Ureter (tissue), 1 donor: ENCODE results near the gene ANKRD39. TPM values are rescaled to one million over a fixed set of nuclear protein-coding genes. Genes with fewer than 3 reads are reported as not detected.
"Not testable (repeated sequence)": the region's sequence is repeated elsewhere in the genome, so short reads cannot be mapped to it uniquely, and the experiment has no call there.

Source experiments
- DNase-seq: peaks from one replicate; pipeline ENCODE4 v3.0.0-alpha.2; 2020; ENCODE audit warnings: low spot score
- total RNA-seq: library from RNA; stranded (reverse); gene quantifications from one replicate; pipeline ENCODE4 v1.2.4, GENCODE V29; 2023
- donor health status: DM: yes; HTN: yes; CAD: no.

The ANKRD39 gene
- total RNA-seq, 1 donor from 2014 or later = 13.0 TPM

DNA sequence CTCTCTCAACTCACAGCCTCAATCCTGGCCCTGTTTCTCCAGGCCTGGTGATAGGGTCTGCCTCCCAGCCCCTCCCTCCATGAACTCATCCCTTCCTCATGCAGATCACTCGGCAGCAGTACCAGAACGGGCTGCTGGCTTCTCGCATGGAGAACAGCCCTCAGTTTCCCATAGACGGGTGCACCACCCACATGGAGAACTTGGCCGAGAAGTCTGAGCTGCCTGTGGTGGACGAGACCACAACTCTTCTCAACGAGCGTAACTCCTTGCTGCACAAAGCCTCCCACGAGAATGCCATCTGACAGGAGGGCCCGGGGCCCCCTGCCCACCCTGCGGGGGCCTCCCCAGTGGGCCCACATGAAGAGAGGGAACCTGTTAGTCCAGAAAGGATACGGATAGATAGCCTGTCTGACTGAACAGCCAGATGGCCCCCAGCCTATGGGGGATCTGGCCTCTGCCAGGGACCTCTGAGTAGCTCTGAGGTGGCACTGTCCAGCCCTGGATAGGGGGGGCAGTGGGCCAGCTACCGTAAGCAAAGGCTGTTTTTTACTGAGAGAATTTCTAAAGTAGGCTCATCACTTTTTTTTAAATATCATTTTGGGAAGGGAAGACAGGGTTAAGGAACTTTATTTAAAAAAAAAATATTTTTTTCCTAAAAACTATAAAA lies 48.5 kb downstream of the ANKRD39 start:
- DNase-seq = no peak

DNA sequence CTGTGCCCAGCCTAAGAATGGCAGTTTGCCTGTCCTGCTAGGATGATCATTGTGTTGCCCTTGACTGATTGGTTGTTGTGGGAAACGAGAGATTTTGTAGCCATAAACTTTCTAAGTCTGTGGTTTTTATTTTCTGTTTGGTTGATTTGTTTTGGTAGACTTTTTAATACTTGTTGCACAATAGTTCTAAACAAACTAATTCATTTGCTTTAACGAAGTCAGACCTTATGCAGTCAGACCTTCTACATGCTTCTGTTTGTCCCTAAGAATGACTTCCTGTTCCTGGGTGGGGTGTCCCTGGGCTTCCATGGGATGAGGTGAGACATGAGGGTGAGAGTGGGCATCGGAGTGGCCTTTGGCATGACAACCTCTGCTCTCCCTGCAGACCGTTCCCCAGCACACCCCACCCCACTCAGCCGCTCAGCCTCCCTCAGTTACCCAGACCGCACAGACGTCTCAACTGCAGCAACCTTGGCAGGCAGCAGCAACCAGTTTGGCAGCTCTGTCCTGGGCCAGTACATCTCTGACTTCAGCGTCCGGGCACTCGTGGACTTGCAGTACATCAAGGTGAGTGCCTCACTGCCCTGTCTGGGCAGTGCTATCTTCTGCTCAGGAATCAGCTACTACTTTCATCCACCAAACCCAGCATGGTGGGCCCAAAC lies 49.5 kb downstream of the ANKRD39 start:
- no peak for DNase-seq

DNA sequence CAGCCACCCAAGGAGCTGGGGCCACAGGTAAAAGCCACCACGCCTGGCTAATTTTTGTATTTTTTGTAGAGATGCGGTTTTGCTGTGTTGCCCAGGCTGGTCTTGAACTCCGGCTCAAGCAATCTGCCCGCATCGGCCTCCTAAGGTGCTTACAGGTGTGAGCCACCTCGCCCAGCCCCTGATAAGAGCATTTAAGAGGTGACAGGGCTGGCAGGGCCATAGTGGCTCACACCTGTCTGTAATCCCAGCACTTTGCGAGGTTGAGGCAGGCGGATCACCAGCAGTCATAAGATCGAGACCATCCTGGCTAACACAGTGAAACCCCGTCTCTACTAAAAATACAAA lies 50.7 kb downstream of the ANKRD39 start:
- DNase-seq = no peak

DNA sequence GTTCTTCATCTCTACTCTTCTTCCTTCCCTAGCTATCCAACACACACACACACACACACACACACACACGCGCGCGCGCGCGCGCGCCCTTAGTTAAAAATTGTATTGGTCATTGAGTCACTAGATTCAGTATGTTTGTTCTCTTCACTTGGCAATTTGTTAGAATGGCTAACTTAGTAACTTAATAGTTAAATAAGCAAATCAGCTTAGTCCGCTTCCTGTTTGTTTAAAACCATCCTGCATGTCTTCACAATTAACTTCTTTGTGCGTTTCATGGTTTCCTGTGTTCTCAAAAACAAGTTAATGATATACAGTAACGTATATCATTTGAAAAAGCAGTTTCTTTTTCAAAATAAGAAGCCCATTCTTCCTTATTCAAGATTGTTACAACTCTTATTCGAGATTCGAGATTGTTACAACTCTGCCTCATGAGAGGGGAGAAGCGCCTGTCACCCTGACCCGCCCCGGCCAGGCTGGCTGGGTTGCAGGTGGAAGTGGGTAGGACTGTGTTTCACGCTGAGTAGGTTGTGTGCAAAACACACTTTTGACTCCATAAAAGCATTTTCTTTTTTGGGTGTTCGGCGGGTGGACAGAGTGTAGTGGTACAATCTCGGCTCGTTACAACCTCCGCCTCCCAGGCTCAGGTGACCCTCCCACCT lies 51.2 kb downstream of the ANKRD39 start:
- DNase-seq = no peak

DNA sequence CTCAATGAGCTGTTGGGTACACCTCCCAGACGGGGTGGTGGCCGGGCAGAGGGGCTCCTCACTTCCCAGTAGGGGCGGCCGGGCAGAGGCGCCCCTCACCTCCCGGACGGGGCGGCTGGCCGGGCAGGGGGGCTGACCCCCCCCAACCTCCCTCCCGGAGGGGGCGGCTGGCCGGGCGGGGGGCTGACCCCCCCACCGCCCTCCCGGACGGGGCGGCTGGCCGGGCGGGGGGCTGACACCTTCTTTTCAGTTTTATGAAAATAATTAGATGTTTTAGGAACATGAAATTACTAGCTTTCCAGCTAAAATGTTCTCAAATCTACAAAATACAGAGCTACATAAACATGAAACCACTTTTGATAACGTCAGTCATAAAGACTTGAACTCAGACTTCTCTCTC lies 51.9 kb downstream of the ANKRD39 start:
- not testable (repeated sequence) for DNase-seq

DNA sequence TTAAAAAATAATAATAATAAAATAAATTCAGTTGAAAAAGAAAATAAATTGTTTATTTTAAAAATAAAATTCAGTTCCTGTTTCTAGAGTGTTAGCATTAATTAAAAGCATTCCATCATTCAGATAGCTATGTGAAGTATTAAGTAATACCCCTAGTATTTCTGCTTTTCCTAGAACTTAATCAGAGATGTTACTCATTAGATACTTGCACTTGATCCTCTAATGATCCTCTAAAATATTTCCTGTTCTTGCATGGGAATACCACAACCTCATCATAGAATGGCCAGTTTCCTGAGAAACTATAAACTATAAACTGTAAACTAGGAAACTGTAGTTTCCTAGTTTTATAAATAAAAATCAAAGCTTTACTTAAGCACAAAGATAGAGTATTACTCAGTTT lies 52.8 kb downstream of the ANKRD39 start:
- no peak for DNase-seq

DNA sequence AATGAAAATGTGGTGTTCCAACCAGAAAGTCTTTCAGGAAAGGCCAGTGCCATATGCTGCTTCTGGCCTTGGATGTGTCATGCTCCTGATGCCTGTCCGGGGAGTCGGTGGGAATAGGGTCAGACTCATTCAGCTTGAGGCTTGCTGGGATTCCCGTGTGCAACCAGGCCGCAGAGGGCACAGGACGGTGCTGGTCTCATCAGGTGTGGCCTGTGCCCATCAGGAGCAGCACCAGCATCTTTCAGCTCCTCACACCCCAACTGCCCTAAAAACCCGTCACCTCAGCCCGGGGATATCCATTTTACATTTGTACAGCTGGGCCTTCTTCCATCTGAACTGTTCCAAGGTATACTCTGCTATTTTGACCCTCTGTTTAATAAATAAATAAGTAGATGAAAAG lies 55.1 kb downstream of the ANKRD39 start:
- no peak for DNase-seq

DNA sequence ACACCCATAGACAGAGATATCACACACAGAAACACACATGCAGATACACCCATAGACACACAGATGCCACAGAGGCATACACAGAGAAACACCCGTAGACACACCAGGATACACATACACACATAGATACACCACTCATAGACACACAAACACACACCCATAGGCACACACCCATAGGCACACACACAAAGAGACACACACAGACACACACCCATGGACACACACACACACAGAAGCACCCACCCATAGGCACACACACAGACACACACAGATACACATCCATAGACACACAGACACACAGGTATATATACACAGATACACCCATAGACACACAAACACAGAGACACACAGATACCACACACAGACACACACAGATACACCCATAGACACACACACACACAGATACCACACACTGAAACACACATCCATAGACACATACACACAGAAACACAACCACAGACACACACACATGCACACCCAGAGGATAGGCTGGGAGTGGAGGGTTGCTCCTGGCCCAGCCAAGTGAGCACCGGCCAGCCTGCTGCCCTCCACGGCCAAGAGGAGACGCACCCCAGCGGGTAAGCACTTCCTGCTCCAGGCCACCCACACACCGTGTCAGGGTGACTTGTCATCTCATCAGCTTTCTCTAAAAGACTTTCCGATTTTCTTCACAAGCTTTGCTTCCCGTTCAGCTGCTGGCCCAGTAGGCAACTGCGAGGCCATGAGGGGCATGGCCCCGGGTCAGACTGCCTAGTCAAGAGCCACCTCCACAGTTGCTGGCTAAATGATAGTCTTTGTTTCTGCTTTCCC lies 55.8 kb downstream of the ANKRD39 start:
- no peak for DNase-seq

DNA sequence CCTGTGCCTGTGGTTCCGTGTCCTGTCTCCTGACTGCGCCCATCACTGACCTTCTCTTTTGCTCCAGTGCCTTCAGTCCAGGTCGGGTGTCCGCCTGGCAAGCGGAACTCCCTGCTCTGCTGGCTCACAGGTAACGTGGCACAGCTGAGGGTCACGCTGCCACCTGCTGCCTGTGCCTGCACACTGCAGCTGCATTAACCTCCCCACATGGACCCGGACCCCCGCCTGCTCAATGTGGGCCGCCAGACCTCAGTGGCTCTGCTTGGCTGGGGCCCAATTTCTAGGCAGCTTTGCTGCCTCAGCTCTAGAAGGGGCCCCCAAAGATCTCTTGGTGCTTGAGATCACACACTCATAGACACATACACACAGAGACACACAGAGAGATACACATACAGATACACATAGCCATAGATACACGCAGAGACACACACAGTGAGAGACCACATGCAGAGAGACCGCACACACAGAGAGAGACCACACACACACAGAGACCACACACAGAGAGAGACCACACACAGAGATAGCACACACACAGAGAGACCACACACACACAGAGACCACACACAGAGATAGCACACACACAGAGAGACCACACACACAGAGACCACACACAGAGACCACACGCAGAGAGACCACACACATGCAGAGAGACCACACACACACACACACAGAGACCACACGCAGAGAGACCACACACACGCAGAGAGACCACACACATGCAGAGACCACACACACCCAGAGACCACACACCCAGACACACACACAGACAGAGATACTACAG lies 56.6 kb downstream of the ANKRD39 start:
- DNase-seq = peak; percentile 74

DNA sequence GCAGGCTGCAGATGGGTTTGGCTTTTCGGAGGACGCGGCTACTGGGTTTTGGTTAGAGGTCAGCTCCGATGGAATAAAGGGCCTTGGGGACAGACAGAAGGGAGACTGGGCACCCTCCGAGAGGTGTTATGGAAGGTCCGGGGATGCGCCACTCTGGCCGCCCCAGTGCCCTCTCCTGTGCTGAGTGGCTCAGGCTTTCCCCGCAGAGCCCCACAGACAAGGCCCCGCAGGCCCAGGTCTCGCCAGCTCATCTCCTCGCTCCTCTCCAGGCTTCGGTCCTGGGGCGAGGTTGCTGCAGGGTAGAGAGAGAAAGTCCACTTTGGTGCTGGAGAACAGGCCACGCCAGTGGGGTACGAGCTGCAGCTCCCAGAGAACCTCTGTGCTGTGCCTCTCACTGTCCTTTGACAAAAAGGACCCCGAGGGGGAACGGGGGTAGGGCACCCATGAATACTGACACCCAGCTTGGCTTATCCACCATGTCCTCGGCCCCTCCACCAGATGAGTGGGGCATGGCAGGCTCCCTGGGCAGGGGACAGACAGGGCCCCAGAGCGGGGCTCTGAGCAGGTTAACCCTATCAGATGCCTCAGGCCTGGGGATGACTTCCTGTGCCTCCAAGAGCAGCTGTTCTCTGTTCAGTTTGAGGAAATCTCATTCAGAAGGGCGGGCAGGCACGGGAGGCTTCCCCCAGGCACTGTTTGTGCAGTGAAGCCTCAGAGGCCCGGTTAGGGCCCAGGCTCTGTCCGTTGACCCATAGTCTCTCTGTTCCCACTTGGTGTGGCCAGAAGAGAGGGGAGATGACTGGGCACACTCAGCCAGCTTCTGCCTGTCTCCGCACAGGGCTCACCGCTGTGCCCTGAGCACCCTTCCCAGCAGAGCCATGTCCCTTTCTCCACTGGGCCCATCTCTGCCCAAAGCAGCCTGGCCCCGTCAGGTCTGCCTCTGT lies 57.5 kb downstream of the ANKRD39 start:
- no peak for DNase-seq

DNA sequence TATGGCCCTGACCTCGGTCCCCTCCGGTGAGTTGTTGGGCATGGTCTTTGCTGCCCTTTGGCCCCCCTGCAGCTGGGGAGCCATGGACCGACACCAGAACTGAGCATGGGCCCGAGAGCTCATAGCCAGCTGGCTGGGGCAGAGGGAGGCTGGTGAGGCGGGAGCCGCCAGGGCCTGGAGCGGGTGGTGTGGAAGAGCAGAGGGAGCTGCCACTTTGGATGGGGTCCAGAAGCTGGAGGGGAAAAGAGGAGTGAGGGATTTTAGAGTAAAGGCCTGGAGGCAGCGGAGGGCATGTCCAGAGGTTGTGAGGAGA lies 58.2 kb downstream of the ANKRD39 start:
- no peak for DNase-seq

DNA sequence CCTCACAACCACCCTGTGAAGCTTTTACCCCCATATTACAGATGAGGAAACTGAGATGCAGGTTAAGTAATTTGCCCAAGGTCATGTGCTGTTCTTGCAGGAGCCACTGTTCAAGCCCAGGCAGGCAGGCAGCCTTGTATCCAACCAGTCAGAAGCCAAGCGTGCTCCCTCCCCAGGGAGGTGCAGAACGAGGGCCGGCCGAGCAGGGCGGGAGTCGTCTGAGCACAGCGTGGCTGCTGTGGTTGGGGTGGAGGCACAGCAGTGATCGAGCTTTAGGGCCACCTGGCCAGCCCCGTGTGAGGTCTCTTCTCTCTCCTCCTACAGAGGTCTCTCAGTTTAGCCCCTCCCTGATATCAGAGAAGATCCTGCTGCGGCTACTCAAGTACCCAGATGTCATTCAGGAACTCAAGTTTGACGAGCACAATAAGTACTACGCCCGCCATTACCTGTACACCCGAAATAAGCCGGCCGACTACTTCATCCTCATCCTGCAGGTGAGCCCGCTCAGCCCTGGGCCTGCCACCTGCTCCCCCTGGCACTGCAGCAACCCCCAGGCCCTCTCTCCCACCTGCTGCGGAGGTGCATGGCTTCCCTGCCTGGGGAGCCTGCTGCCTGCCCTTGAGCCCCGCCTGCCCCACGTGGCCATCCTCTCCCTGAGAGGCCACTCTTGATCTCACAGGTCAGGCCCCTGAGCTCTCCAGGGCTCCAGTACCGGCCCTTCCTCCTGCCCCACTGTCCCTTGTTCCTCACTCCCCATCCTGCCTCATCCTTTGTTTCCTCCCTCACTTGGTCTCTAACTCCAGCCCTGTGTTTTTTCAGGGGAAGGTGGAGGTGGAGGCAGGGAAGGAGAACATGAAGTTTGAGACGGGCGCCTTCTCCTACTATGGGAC lies 58.8 kb downstream of the ANKRD39 start:
- no peak for DNase-seq

Other genes starting within 250 kb of the ANKRD39 start
- gene KANSL3, start 219.7 kb downstream of the ANKRD39 start, total RNA-seq = 57.2 TPM
- 1.1 TPM for gene FER1L5, start 215.3 kb downstream of the ANKRD39 start, total RNA-seq
- 19.1 TPM for gene LMAN2L, start 118.0 kb downstream of the ANKRD39 start, total RNA-seq
- 16.0 TPM for gene CNNM4, start 97.1 kb downstream of the ANKRD39 start, total RNA-seq
- 18.9 TPM for gene CNNM3, start 41.7 kb downstream of the ANKRD39 start, total RNA-seq
- gene ANKRD23, start 14.0 kb downstream of the ANKRD39 start, total RNA-seq = 10.2 TPM
- 58.0 TPM for gene SEMA4C, start 12.1 kb upstream of the ANKRD39 start, total RNA-seq
- 1.0 TPM for gene FAM178B, start 128.6 kb upstream of the ANKRD39 start, total RNA-seq
- 18.6 TPM for gene FAHD2B, start 236.9 kb upstream of the ANKRD39 start, total RNA-seq